HUES64 (cell line): ENCODE measurements around the gene SMIM45.

ENCODE experiments used
- H3K27ac ChIP-seq: 2 replicates; pipeline ENCODE4 v1.7.0; 2013; ENCODE audit warnings: low read depth, low read length, inconsistent platforms
- H3K27me3 ChIP-seq: 2 replicates; pipeline ENCODE4 v1.6.1; 2013; ENCODE audit warnings: mild to moderate bottlenecking, low read length; ENCODE audit not compliant: insufficient read depth
- H3K36me3 ChIP-seq: 2 replicates; pipeline ENCODE4 v1.6.1; 2013; ENCODE audit warnings: mild to moderate bottlenecking, low read length; ENCODE audit not compliant: insufficient read depth
- H3K4me1 ChIP-seq: 2 replicates; pipeline ENCODE4 v1.6.1; 2013; ENCODE audit warnings: mild to moderate bottlenecking, low read length, moderate library complexity; ENCODE audit not compliant: insufficient read depth
- H3K4me3 ChIP-seq: 2 replicates; pipeline ENCODE4 v1.5.1; 2013; ENCODE audit warnings: mild to moderate bottlenecking, low read length, moderate library complexity
- H3K9ac ChIP-seq: 2 replicates; pipeline ENCODE4 v1.6.1; 2013; ENCODE audit warnings: mild to moderate bottlenecking, low read depth, low read length
- H3K9me3 ChIP-seq: 2 replicates; pipeline ENCODE4 v1.6.1; 2013; ENCODE audit warnings: low read depth, low read length; ENCODE audit not compliant: insufficient read depth
- WGBS: fragments of 150-250, 120-280 bp; methylation state at CpG from one replicate; pipeline ENCODE4 v1.1.7; 2013; ENCODE audit warnings: missing lambda C conversion rate; 5-methylcytosine and 5-hydroxymethylcytosine counted together

The SMIM45 gene

GRCh38 chr22:41976961-41977566 is 25.1 kb downstream of the SMIM45 start:
- Histone ChIP-seq H3K36me3 (no peaks in the 10 kb centered on the region), H3K4me3 (peak overlapping the region; percentile 70), H3K9ac (peak overlapping the region; percentile 71), H3K4me1 (peaks cover 10% of the 10 kb centered on the region; the same call in 1 of the 2 replicates), H3K27ac (no peak overlapping the region), H3K9me3 (no peaks in the 10 kb centered on the region), H3K27me3 (peaks cover 42% of the 10 kb centered on the region)
- 2% methylated on average over 46 of the region's 46 CpGs for whole genome bisulfite sequencing

DNA sequence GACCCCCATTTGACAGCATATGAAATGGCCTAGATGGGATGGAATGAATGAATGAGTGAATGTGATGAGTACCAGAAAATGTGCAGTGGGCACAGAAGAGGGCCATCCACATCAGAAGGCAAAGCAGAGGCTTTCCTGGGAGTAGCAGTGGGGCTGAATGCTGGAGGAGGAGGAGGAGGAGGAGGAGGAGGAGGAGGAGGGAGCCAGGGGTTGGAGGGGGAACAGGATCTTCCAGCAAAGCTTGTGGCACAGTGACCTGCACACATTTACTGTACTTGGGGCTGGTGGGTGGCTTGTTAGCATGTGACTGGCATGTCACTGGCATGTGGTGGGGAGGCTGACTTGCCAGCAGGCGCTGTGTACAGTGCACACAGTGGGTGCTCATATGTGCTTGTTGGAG is 26.8 kb downstream of the SMIM45 start:
- H3K4me3 ChIP-seq: no peak overlapping the region
- no peak overlapping the region for H3K27ac ChIP-seq
- peaks cover 10% of the 10 kb centered on the region; the same call in 1 of the 2 replicates for H3K4me1 ChIP-seq
- H3K9me3 ChIP-seq: no peaks in the 10 kb centered on the region
- peaks cover 37% of the 10 kb centered on the region for H3K27me3 ChIP-seq
- no peaks in the 10 kb centered on the region for H3K36me3 ChIP-seq
- 93% methylated on average over 1 of the region's 1 CpG for WGBS
- H3K9ac ChIP-seq: no peak overlapping the region

GRCh38 chr22:41979423-41980250 is 27.7 kb downstream of the SMIM45 start:
- H3K4me3 ChIP-seq: no peak overlapping the region
- no peaks in the 10 kb centered on the region for H3K9me3 ChIP-seq
- H3K36me3 ChIP-seq: no peaks in the 10 kb centered on the region
- H3K27ac ChIP-seq: no peak overlapping the region
- 87% methylated on average over 9 of the region's 9 CpGs for WGBS
- H3K9ac ChIP-seq: no peak overlapping the region
- peaks cover 10% of the 10 kb centered on the region; the same call in 1 of the 2 replicates for H3K4me1 ChIP-seq
- peaks cover 33% of the 10 kb centered on the region for H3K27me3 ChIP-seq

DNA sequence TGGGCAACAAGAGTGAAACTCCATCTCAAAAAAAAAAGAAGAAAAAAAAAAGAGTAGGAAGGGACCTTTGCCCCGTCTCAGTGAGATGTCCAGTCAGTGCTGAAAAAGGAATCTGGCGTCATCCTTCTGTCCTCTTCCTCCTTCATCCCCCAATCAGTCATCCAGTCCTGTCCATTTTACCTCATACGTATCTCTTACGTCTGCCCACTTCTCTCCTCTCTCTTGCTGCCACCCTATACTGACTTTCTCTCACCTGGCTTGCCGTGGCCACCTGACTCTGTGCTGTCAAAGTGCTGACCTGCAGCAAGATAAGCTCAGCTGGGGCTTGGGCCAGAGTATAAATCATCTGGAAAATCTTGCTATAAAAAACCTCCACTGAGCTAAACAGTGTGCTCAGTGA is 30.9 kb downstream of the SMIM45 start:
- H3K36me3 ChIP-seq: peaks cover 8% of the 10 kb centered on the region
- H3K4me1 ChIP-seq: peaks cover 4% of the 10 kb centered on the region; the same call in 1 of the 2 replicates
- no peaks in the 10 kb centered on the region for H3K9me3 ChIP-seq
- no peak overlapping the region for H3K4me3 ChIP-seq
- no peak overlapping the region for H3K9ac ChIP-seq
- H3K27ac ChIP-seq: no peak overlapping the region
- 89% methylated on average over 5 of the region's 5 CpGs for WGBS
- H3K27me3 ChIP-seq: peaks cover 4% of the 10 kb centered on the region; the same call in 1 of the 2 replicates

GRCh38 chr22:41983513-41984405 is 31.8 kb downstream of the SMIM45 start:
- Histone ChIP-seq H3K9me3 (no peaks in the 10 kb centered on the region), H3K4me3 (no peak overlapping the region), H3K27me3 (no peaks in the 10 kb centered on the region), H3K9ac (no peak overlapping the region), H3K36me3 (peaks cover 15% of the 10 kb centered on the region), H3K4me1 (no peaks in the 10 kb centered on the region), H3K27ac (no peak overlapping the region)
- WGBS: 91% methylated on average over 6 of the region's 6 CpGs

DNA sequence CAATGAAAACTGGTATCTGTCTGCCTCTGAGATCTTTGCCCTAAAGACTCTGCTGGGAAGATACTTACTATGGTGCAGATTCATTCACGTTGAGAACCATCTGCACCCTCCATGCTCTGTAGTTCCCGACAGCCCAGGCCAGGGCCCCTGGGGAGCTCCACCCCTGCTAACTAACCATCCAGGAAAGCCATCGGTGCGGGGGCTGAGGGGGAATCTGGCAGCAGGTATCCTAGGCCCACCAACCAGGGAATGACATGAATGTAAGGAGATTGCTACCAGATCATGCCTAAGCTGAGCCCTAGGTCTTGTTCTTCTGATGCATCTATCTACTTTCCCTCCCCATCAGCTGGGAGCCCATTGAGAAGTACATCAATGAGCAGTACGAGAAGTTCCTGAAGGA is 35.3 kb downstream of the SMIM45 start:
- H3K36me3 ChIP-seq: peaks cover 26% of the 10 kb centered on the region
- H3K9me3 ChIP-seq: no peaks in the 10 kb centered on the region
- H3K4me1 ChIP-seq: no peaks in the 10 kb centered on the region
- H3K9ac ChIP-seq: no peak overlapping the region
- 97% methylated on average over 5 of the region's 5 CpGs for WGBS
- H3K27ac ChIP-seq: no peak overlapping the region
- H3K4me3 ChIP-seq: no peak overlapping the region
- H3K27me3 ChIP-seq: no peaks in the 10 kb centered on the region

DNA sequence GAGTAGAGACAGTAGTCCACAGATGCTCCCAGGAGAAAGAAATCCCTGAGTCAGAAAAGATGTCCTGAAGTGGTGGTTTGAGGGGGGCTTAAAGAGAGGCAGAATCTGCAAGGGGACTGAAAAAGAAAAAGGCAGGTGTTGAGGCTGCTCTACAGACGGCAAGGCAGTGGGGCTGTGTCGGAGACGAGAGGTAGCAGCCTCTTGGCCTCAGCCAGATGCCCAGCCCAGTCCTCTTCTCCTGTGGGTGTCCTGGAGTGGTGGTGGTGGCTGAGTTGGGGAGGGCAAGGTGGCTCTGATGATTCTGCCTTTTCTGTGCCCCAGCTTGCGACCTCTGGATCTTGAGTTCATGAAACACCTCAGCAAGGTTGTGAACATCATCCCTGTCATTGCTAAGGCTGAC is 37.3 kb downstream of the SMIM45 start:
- Histone ChIP-seq H3K27me3 (no peaks in the 10 kb centered on the region), H3K9ac (no peak overlapping the region), H3K4me3 (no peak overlapping the region), H3K4me1 (no peaks in the 10 kb centered on the region), H3K27ac (no peak overlapping the region), H3K36me3 (peaks cover 38% of the 10 kb centered on the region), H3K9me3 (no peaks in the 10 kb centered on the region)
- 82% methylated on average over 4 of the region's 4 CpGs for WGBS

DNA sequence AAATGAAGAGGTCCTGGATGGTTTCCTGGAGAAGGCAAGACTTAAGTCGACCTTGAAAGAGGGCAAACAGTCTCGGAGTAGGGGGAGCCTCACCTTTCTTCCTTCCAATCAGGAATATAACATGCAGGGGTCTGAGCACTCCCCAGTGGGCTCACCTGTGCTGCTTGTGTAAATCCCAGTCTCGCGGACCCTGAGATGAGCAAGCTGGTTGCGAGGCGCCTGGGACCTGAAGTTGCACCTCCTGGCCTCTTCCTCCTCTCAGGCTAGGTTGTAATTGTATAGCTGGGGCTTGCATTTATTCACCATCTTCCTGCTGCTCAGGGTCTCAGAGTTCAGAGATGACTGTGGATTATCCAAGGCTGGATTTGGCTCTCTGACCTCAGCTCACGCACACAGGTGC is 39.2 kb downstream of the SMIM45 start:
- WGBS: 96% methylated on average over 7 of the region's 7 CpGs
- Histone ChIP-seq H3K9me3 (no peaks in the 10 kb centered on the region), H3K27ac (no peak overlapping the region), H3K4me3 (no peak overlapping the region), H3K27me3 (no peaks in the 10 kb centered on the region), H3K4me1 (no peaks in the 10 kb centered on the region), H3K9ac (no peak overlapping the region), H3K36me3 (peaks cover 53% of the 10 kb centered on the region)

DNA sequence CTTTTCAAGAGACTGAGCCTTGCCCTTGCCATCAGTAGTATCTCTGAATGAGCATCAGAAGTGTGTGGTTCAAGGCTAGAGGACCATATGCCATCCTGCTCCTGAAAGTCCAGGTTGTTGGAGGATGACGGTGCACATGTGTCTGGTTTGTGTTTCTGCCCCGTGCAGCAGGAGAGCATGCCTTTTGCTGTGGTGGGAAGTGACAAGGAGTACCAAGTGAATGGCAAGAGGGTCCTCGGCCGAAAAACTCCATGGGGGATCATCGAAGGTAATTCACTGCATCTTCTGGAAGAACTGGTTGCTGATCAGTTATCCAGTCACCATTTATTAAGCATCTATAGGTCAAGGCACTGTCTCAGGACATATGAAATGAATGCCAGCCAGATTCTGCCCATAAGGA is 40.5 kb downstream of the SMIM45 start:
- H3K9me3 ChIP-seq: no peaks in the 10 kb centered on the region
- no peak overlapping the region for H3K27ac ChIP-seq
- no peak overlapping the region for H3K9ac ChIP-seq
- H3K27me3 ChIP-seq: no peaks in the 10 kb centered on the region
- H3K4me3 ChIP-seq: no peak overlapping the region
- peaks cover 49% of the 10 kb centered on the region for H3K36me3 ChIP-seq
- 95% methylated on average over 5 of the region's 5 CpGs for WGBS
- no peaks in the 10 kb centered on the region for H3K4me1 ChIP-seq

DNA sequence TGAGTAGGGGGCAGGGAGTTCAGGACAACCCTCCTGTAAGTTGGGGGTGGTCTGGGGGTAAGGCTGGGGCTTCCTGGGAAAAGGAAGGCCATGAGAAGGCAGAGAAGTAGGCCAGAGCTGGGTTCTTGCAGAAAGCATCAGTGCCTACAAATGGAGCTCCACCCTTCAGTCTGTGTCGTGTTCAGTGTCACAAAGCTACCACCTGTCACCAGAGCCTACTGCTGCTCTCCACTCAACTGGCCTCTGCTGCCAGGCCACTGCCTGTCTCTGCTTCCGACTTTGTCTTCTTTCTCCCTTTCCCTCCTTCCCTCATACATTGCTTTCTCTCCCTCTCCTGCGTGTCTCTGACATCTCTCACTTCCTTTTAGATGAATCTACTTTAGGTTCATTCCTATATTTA is 43.3 kb downstream of the SMIM45 start:
- no peak overlapping the region for H3K27ac ChIP-seq
- H3K4me1 ChIP-seq: no peaks in the 10 kb centered on the region
- H3K9ac ChIP-seq: no peak overlapping the region
- H3K9me3 ChIP-seq: no peaks in the 10 kb centered on the region
- no peak overlapping the region for H3K4me3 ChIP-seq
- H3K27me3 ChIP-seq: no peaks in the 10 kb centered on the region
- peaks cover 36% of the 10 kb centered on the region; the same call in 1 of the 2 replicates for H3K36me3 ChIP-seq
- 90% methylated on average over 3 of the region's 3 CpGs for WGBS

- Histone ChIP-seq H3K4me1 (no peaks in the 10 kb centered on the region), H3K27me3 (no peaks in the 10 kb centered on the region; the same call in 1 of the 2 replicates), H3K36me3 (peaks cover 28% of the 10 kb centered on the region; the same call in 1 of the 2 replicates), H3K9me3 (no peaks in the 10 kb centered on the region), H3K27ac (no peak overlapping the region), H3K4me3 (no peak overlapping the region), H3K9ac (no peak overlapping the region)
- WGBS: 89% methylated on average over 5 of the region's 5 CpGs
These were observed 44.9 kb downstream of the SMIM45 start for GRCh38 chr22:41996826-41997225.
